ENCODE results near the gene SERPINB10. TPM values are rescaled to one million over a fixed set of nuclear protein-coding genes. Genes with fewer than 3 reads are reported as not detected.
A peak's percentile ranks its signal among the peaks of the same experiment; 100 is the strongest.

Gene SERPINB10
- total RNA-seq, 4 donors from 2014 or later, result not detected

- WGBS, 2 donors, result 91 to 95% methylated on average over 3 of the region's 3 CpGs
- H3K9me3 ChIP-seq, result no peaks in the 10 kb centered on the region
- peaks cover 1 to 4% of the 10 kb centered on the region in 2 donors for H3K36me3 ChIP-seq
- H3K27ac ChIP-seq, result no peak overlapping the region
- peaks cover 0 to 4% of the 10 kb centered on the region in 2 donors for H3K4me1 ChIP-seq
- DNase-seq, result no peak
- no peak overlapping the region for H3K4me3 ChIP-seq (replicated peaks in 1 of 3)
- H3K27me3 ChIP-seq, result no peaks in the 10 kb centered on the region
- intact Hi-C loops (cut with DNase I), result no loop called here
- TF ChIP-seq POLR2A (IDR thresholded peaks at IDR 0.05) (no peak), CTCF (IDR thresholded peaks at IDR 0.05) (no peak)
Observed at GRCh38 chr18:63977040-63977439, 69.3 kb downstream of the SERPINB10 start.

DNA sequence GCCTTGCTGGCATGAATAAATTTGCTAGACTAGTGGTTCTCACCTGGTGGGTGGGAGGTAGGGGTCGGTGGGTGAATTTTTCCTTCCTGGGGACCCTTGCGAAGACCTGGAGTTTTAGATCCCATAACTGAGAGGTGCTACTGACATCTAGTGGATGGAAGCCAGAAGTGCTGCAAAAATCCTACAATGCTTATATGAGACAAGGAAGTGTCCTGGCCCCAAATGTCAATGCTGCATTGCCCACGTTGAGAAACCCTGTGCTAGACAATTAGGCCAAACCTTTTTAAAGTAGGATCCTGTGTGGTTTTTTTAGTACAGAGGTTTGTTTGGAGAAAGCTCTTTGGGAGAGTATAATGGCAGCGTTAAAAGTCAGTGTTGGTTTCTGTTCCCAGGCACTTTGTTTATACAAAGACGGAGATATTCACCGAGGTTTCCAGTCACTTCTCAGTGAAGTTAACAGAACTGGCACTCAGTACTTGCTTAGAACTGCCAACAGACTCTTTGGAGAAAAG lies 71.7 kb downstream of the SERPINB10 start:
- H3K9me3 ChIP-seq, result no peaks in the 10 kb centered on the region
- H3K27me3 ChIP-seq, result no peaks in the 10 kb centered on the region
- peaks cover 0 to 4% of the 10 kb centered on the region in 2 donors for H3K4me1 ChIP-seq
- no peak overlapping the region for H3K4me3 ChIP-seq (replicated peaks in 1 of 3)
- H3K27ac ChIP-seq, result peak overlapping the region in 2 of 3 donors; percentile 41 to 64
- peak; percentile 56 to 82 (median 77) for TF ChIP-seq CTCF (IDR thresholded peaks at IDR 0.05)
- no peak for TF ChIP-seq POLR2A (IDR thresholded peaks at IDR 0.05)
- intact Hi-C loops (cut with DNase I), result no loop called here
- peak; percentile 52 to 57 for DNase-seq
- peaks cover 8 to 14% of the 10 kb centered on the region in 2 donors for H3K36me3 ChIP-seq
- 4 to 15% methylated on average over 6 of the region's 6 CpGs for WGBS, 2 donors

- Histone ChIP-seq H3K9me3 (no peaks in the 10 kb centered on the region), H3K36me3 (peaks cover 8 to 14% of the 10 kb centered on the region in 2 donors), H3K4me3 (replicated peaks in 1 of 3) (no peak overlapping the region), H3K4me1 (peaks cover 0 to 4% of the 10 kb centered on the region in 2 donors), H3K27me3 (no peaks in the 10 kb centered on the region), H3K27ac (peak overlapping the region in 2 of 3 donors; percentile 41 to 64)
- TF ChIP-seq CTCF (IDR thresholded peaks at IDR 0.05) (no peak), POLR2A (IDR thresholded peaks at IDR 0.05) (no peak)
- intact Hi-C loops (cut with DNase I), result no loop called here
- DNase-seq, result no peak
- WGBS, 2 donors, result 68 to 77% methylated on average over 7 of the region's 7 CpGs
Observed at GRCh38 chr18:63980027-63980426, 72.3 kb downstream of the SERPINB10 start.

GRCh38 chr18:63980896-63981460 lies 73.2 kb downstream of the SERPINB10 start:
- DNase-seq, result no peak
- H3K4me1 ChIP-seq, result peaks cover 0 to 4% of the 10 kb centered on the region in 2 donors
- intact Hi-C loops (cut with DNase I), result no loop called here
- H3K36me3 ChIP-seq, result peaks cover 8 to 14% of the 10 kb centered on the region in 2 donors
- no peak for TF ChIP-seq POLR2A (IDR thresholded peaks at IDR 0.05)
- TF ChIP-seq CTCF (IDR thresholded peaks at IDR 0.05), result no peak
- H3K27me3 ChIP-seq, result no peaks in the 10 kb centered on the region
- H3K9me3 ChIP-seq, result no peaks in the 10 kb centered on the region
- WGBS, 2 donors, result 83 to 93% methylated on average over 6 of the region's 6 CpGs
- H3K4me3 ChIP-seq (replicated peaks in 1 of 3), result no peak overlapping the region
- no peak overlapping the region for H3K27ac ChIP-seq

GRCh38 chr18:63981719-63982118 lies 74.0 kb downstream of the SERPINB10 start:
- Histone ChIP-seq H3K36me3 (peaks cover 8 to 14% of the 10 kb centered on the region in 2 donors), H3K27me3 (no peaks in the 10 kb centered on the region), H3K27ac (no peak overlapping the region), H3K9me3 (no peaks in the 10 kb centered on the region), H3K4me3 (replicated peaks in 1 of 3) (no peak overlapping the region), H3K4me1 (peaks cover 0 to 4% of the 10 kb centered on the region in 2 donors)
- intact Hi-C loops (cut with DNase I), result no loop called here
- 62 to 76% methylated on average over 2 of the region's 2 CpGs for WGBS, 2 donors
- DNase-seq, result no peak
- TF ChIP-seq POLR2A (IDR thresholded peaks at IDR 0.05) (no peak), CTCF (IDR thresholded peaks at IDR 0.05) (no peak)

Measured in thyroid gland (tissue), 4 donors.